ENCODE measurements around the gene HSFX4.

DNA sequence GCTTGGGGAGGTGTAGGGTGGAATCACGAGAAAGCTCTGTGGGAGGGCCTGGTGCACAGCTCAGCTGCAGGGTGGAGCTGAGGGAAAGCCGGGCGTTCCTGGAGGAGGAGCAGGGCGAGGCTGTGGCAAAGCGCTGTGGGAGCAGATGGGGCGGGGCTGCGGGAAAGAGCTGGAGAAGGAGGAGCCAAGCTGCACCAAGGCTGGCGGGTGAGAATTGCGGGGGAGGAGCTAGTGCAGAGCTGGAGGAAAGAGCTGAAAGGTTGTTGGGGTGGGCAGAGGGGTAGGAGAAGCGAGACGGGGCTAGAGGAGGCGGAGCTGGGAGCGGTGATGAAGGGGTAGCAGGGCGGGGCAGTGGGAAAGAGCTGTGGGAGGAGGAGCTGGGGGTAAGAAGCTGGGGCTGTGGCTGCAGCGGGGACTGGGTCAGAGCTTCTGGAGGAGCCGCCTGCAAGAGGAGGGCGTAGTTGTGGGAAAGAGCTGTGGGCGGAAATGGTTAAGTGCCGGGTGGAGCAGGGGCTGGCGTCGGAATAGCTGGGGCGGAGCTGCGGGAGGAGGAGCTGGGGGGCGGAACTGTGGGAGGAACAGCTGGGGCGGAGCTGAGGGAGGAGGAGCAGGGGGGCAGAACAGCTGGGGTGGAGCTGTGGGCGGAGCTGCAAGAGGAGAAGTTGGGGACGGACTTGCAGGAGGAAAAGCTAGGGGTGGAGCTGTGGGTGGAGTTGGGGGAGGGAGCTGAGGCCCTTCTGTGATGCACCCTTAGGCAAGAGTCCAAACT, 10.7 kb downstream of the HSFX4 start:
- TF ChIP-seq CTCF (conservative IDR thresholded peaks at IDR 0.05; ENCODE audit: low read depth in 2 of 2) (no peak), EZH2phosphoT487 (IDR thresholded peaks at IDR 0.05; ENCODE audit: unreplicated experiment) (no peak), ZNF331 (CRISPR knock-in tag; IDR thresholded peaks at IDR 0.05; ENCODE audit: low read depth) (no peak), POLR2AphosphoS5 (IDR thresholded peaks at IDR 0.05; ENCODE audit: low read depth) (peak; percentile 16; the same call in 1 of the 2 replicates), EZH2 (IDR thresholded peaks at IDR 0.05; ENCODE audit: low read depth, unreplicated experiment) (no peak)
- TF ChIP-seq, protein P1, sequence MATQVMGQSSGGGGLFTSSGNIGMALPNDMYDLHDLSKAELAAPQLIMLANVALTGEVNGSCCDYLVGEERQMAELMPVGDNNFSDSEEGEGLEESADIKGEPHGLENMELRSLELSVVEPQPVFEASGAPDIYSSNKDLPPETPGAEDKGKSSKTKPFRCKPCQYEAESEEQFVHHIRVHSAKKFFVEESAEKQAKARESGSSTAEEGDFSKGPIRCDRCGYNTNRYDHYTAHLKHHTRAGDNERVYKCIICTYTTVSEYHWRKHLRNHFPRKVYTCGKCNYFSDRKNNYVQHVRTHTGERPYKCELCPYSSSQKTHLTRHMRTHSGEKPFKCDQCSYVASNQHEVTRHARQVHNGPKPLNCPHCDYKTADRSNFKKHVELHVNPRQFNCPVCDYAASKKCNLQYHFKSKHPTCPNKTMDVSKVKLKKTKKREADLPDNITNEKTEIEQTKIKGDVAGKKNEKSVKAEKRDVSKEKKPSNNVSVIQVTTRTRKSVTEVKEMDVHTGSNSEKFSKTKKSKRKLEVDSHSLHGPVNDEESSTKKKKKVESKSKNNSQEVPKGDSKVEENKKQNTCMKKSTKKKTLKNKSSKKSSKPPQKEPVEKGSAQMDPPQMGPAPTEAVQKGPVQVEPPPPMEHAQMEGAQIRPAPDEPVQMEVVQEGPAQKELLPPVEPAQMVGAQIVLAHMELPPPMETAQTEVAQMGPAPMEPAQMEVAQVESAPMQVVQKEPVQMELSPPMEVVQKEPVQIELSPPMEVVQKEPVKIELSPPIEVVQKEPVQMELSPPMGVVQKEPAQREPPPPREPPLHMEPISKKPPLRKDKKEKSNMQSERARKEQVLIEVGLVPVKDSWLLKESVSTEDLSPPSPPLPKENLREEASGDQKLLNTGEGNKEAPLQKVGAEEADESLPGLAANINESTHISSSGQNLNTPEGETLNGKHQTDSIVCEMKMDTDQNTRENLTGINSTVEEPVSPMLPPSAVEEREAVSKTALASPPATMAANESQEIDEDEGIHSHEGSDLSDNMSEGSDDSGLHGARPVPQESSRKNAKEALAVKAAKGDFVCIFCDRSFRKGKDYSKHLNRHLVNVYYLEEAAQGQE (IDR thresholded peaks at IDR 0.05; ENCODE audit: unreplicated experiment): no peak
- TF ChIP-seq, protein P2, sequence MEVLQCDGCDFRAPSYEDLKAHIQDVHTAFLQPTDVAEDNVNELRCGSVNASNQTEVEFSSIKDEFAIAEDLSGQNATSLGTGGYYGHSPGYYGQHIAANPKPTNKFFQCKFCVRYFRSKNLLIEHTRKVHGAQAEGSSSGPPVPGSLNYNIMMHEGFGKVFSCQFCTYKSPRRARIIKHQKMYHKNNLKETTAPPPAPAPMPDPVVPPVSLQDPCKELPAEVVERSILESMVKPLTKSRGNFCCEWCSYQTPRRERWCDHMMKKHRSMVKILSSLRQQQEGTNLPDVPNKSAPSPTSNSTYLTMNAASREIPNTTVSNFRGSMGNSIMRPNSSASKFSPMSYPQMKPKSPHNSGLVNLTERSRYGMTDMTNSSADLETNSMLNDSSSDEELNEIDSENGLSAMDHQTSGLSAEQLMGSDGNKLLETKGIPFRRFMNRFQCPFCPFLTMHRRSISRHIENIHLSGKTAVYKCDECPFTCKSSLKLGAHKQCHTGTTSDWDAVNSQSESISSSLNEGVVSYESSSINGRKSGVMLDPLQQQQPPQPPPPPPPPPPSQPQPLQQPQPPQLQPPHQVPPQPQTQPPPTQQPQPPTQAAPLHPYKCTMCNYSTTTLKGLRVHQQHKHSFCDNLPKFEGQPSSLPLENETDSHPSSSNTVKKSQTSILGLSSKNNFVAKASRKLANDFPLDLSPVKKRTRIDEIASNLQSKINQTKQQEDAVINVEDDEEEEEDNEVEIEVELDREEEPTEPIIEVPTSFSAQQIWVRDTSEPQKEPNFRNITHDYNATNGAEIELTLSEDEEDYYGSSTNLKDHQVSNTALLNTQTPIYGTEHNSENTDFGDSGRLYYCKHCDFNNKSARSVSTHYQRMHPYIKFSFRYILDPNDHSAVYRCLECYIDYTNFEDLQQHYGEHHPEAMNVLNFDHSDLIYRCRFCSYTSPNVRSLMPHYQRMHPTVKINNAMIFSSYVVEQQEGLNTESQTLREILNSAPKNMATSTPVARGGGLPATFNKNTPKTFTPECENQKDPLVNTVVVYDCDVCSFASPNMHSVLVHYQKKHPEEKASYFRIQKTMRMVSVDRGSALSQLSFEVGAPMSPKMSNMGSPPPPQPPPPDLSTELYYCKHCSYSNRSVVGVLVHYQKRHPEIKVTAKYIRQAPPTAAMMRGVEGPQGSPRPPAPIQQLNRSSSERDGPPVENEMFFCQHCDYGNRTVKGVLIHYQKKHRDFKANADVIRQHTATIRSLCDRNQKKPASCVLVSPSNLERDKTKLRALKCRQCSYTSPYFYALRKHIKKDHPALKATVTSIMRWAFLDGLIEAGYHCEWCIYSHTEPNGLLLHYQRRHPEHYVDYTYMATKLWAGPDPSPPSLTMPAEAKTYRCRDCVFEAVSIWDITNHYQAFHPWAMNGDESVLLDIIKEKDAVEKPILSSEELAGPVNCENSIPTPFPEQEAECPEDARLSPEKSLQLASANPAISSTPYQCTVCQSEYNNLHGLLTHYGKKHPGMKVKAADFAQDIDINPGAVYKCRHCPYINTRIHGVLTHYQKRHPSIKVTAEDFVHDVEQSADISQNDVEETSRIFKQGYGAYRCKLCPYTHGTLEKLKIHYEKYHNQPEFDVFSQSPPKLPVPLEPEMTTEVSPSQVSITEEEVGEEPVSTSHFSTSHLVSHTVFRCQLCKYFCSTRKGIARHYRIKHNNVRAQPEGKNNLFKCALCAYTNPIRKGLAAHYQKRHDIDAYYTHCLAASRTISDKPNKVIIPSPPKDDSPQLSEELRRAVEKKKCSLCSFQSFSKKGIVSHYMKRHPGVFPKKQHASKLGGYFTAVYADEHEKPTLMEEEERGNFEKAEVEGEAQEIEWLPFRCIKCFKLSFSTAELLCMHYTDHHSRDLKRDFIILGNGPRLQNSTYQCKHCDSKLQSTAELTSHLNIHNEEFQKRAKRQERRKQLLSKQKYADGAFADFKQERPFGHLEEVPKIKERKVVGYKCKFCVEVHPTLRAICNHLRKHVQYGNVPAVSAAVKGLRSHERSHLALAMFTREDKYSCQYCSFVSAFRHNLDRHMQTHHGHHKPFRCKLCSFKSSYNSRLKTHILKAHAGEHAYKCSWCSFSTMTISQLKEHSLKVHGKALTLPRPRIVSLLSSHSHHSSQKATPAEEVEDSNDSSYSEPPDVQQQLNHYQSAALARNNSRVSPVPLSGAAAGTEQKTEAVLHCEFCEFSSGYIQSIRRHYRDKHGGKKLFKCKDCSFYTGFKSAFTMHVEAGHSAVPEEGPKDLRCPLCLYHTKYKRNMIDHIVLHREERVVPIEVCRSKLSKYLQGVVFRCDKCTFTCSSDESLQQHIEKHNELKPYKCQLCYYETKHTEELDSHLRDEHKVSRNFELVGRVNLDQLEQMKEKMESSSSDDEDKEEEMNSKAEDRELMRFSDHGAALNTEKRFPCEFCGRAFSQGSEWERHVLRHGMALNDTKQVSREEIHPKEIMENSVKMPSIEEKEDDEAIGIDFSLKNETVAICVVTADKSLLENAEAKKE (CRISPR knock-in tag; IDR thresholded peaks at IDR 0.05): no peak
